GM18951 (cell line): ENCODE results near the gene TMEFF2.

Source experiments
- POLR2A ChIP-seq: IDR thresholded peaks from 4 replicates; pipeline ENCODE4 v1.6.1; 2011; ENCODE audit warnings: mild to moderate bottlenecking; ENCODE audit not compliant: insufficient read length, insufficient read depth; ENCODE audit errors: extremely low read depth
- in situ Hi-C: fragments of 300-500 bp; cut with MboI; formaldehyde crosslinking; loops from one replicate; pipeline ENCODE4 v1.12.0; 2022; ENCODE audit warnings: low sequenced_read_pairs, mixed read lengths, inconsistent platforms; ENCODE audit not compliant: unreplicated experiment

TMEFF2 gene

GRCh38 chr2:192194866-192195547, at the start of gene TMEFF2:
Gene TMEFF2 (minus strand): TSS chr2:192194933. CDS start chr2:192194524, 409 bp downstream.
- no peak for TF ChIP-seq POLR2A
- in situ Hi-C loops, result no loop called here

- in situ Hi-C loops, result no loop called here
- no peak for TF ChIP-seq POLR2A
These were observed 48.8 kb upstream of the TMEFF2 start for GRCh38 chr2:192243488-192243887.

- in situ Hi-C loops, result no loop called here
- no peak for TF ChIP-seq POLR2A
These were observed 41.4 kb upstream of the TMEFF2 start for GRCh38 chr2:192236136-192236535.

GRCh38 chr2:192230889-192231453, 36.2 kb upstream of the TMEFF2 start:
- in situ Hi-C loops, result no loop called here
- no peak for TF ChIP-seq POLR2A

GRCh38 chr2:192228685-192229084, 34.0 kb upstream of the TMEFF2 start:
- no peak for TF ChIP-seq POLR2A
- in situ Hi-C loops, result no loop called here

GRCh38 chr2:192218970-192219369, 24.2 kb upstream of the TMEFF2 start:
- in situ Hi-C loops, result no loop called here
- TF ChIP-seq POLR2A, result no peak

- in situ Hi-C loops, result no loop called here
- no peak for TF ChIP-seq POLR2A
These were observed 23.6 kb upstream of the TMEFF2 start for GRCh38 chr2:192218377-192218776.

GRCh38 chr2:192216336-192216735, 21.6 kb upstream of the TMEFF2 start:
- TF ChIP-seq POLR2A, result no peak
- in situ Hi-C loops, result no loop called here

- no peak for TF ChIP-seq POLR2A
- in situ Hi-C loops, result no loop called here
These were observed 20.6 kb upstream of the TMEFF2 start for GRCh38 chr2:192215096-192215877.

GRCh38 chr2:192208848-192209247, 14.1 kb upstream of the TMEFF2 start:
- in situ Hi-C loops, result no loop called here
- no peak for TF ChIP-seq POLR2A

GRCh38 chr2:192206399-192206798, 11.7 kb upstream of the TMEFF2 start:
- in situ Hi-C loops, result no loop called here
- TF ChIP-seq POLR2A, result no peak

GRCh38 chr2:192203876-192204275, 9.1 kb upstream of the TMEFF2 start:
- in situ Hi-C loops, result no loop called here
- TF ChIP-seq POLR2A, result no peak

GRCh38 chr2:192202373-192202772, 7.6 kb upstream of the TMEFF2 start:
- TF ChIP-seq POLR2A, result no peak
- in situ Hi-C loops, result no loop called here

GRCh38 chr2:192201116-192201515, 6.4 kb upstream of the TMEFF2 start:
- TF ChIP-seq POLR2A, result no peak
- in situ Hi-C loops, result no loop called here
